ES-I3 (cell line): ENCODE results near the gene A4GNT.
"Not testable (repeated sequence)": the region's sequence is repeated elsewhere in the genome, so short reads cannot be mapped to it uniquely, and the experiment has no call there.

Experiments
- H3K36me3 ChIP-seq: 2 replicates; pipeline ENCODE4 v1.6.1; 2013; ENCODE audit warnings: mild to moderate bottlenecking, low read length, control low read depth, moderate library complexity; ENCODE audit not compliant: insufficient read depth
- H3K4me1 ChIP-seq: 2 replicates; pipeline ENCODE4 v1.6.1; 2013; ENCODE audit warnings: mild to moderate bottlenecking, control low read depth, low read length; ENCODE audit not compliant: insufficient read depth
- H3K9ac ChIP-seq: 2 replicates; pipeline ENCODE4 v1.6.1; 2013; ENCODE audit warnings: low read depth, mild to moderate bottlenecking, low read length, moderate library complexity
- H3K9me3 ChIP-seq: 2 replicates; pipeline ENCODE4 v1.6.1; 2013; ENCODE audit warnings: mild to moderate bottlenecking, low read length, moderate library complexity; ENCODE audit not compliant: control insufficient read depth, insufficient read depth

The A4GNT gene

GRCh38 chr3:138101351-138101940, 30.7 kb downstream of the A4GNT start:
- not testable (repeated sequence) for H3K36me3 ChIP-seq, H3K9ac ChIP-seq

GRCh38 chr3:138099417-138099816, 32.8 kb downstream of the A4GNT start:
- no peaks in the 10 kb centered on the region for H3K4me1 ChIP-seq
- no peaks in the 10 kb centered on the region for H3K36me3 ChIP-seq
- no peak overlapping the region for H3K9ac ChIP-seq
- H3K9me3 ChIP-seq: no peaks in the 10 kb centered on the region

More at GRCh38 chr3:138101351-138101940, 30.7 kb downstream of the A4GNT start:
- not testable (repeated sequence) for H3K4me1 ChIP-seq, H3K9me3 ChIP-seq

- Histone ChIP-seq H3K4me1 (0 out of 2 replicates have a peak, but pooled peaks cover 6% of the 10 kb centered on the region), H3K36me3 (no peaks in the 10 kb centered on the region), H3K9ac (no peak overlapping the region), H3K9me3 (no peaks in the 10 kb centered on the region)
These were observed 34.7 kb downstream of the A4GNT start for GRCh38 chr3:138097192-138098172.

GRCh38 chr3:138093721-138094120, 38.5 kb downstream of the A4GNT start:
- Histone ChIP-seq H3K9me3 (no peaks in the 10 kb centered on the region), H3K9ac (no peak overlapping the region), H3K36me3 (no peaks in the 10 kb centered on the region), H3K4me1 (0 out of 2 replicates have a peak, but pooled peaks cover 6% of the 10 kb centered on the region)

GRCh38 chr3:138092023-138092422, 40.2 kb downstream of the A4GNT start:
- no peak overlapping the region for H3K9ac ChIP-seq
- H3K36me3 ChIP-seq: 0 out of 2 replicates have a peak, but pooled peaks cover 3% of the 10 kb centered on the region
- H3K9me3 ChIP-seq: no peaks in the 10 kb centered on the region
- H3K4me1 ChIP-seq: 0 out of 2 replicates have a peak, but pooled peaks cover 6% of the 10 kb centered on the region

- Histone ChIP-seq H3K9ac (no peak overlapping the region), H3K4me1 (0 out of 2 replicates have a peak, but pooled peaks cover 6% of the 10 kb centered on the region), H3K36me3 (0 out of 2 replicates have a peak, but pooled peaks cover 3% of the 10 kb centered on the region), H3K9me3 (no peaks in the 10 kb centered on the region)
These were observed 43.1 kb downstream of the A4GNT start for GRCh38 chr3:138089091-138089490.

GRCh38 chr3:138085745-138086144, 46.4 kb downstream of the A4GNT start:
- H3K9me3 ChIP-seq, H3K36me3 ChIP-seq, H3K9ac ChIP-seq: not testable (repeated sequence)
- H3K4me1 ChIP-seq: peaks cover 13% of the 10 kb centered on the region; the same call in 1 of the 2 replicates

- 0 out of 2 replicates have a peak, but pooled peaks cover 3% of the 10 kb centered on the region for H3K36me3 ChIP-seq
- H3K9me3 ChIP-seq: no peaks in the 10 kb centered on the region
- H3K4me1 ChIP-seq: peaks cover 13% of the 10 kb centered on the region; the same call in 1 of the 2 replicates
- no peak overlapping the region for H3K9ac ChIP-seq
These were observed 48.0 kb downstream of the A4GNT start for GRCh38 chr3:138084196-138084595.

- no peak overlapping the region for H3K9ac ChIP-seq
- H3K36me3 ChIP-seq: no peaks in the 10 kb centered on the region
- peaks cover 13% of the 10 kb centered on the region; the same call in 1 of the 2 replicates for H3K4me1 ChIP-seq
- H3K9me3 ChIP-seq: no peaks in the 10 kb centered on the region
These were observed 49.2 kb downstream of the A4GNT start for GRCh38 chr3:138082992-138083386.

GRCh38 chr3:138082085-138082991, 49.9 kb downstream of the A4GNT start:
- no peaks in the 10 kb centered on the region for H3K36me3 ChIP-seq
- H3K9ac ChIP-seq: no peak overlapping the region
- peaks cover 13% of the 10 kb centered on the region; the same call in 1 of the 2 replicates for H3K4me1 ChIP-seq
- no peaks in the 10 kb centered on the region for H3K9me3 ChIP-seq

GRCh38 chr3:138081371-138082084, 50.7 kb downstream of the A4GNT start:
- Histone ChIP-seq H3K9me3 (no peaks in the 10 kb centered on the region), H3K4me1 (peaks cover 13% of the 10 kb centered on the region; the same call in 1 of the 2 replicates), H3K36me3 (no peaks in the 10 kb centered on the region), H3K9ac (no peak overlapping the region)

GRCh38 chr3:138079901-138080300, 52.3 kb downstream of the A4GNT start:
- Histone ChIP-seq H3K9me3 (no peaks in the 10 kb centered on the region), H3K36me3 (no peaks in the 10 kb centered on the region), H3K9ac (no peak overlapping the region), H3K4me1 (peaks cover 13% of the 10 kb centered on the region; the same call in 1 of the 2 replicates)

- no peak overlapping the region for H3K9ac ChIP-seq
- no peaks in the 10 kb centered on the region for H3K36me3 ChIP-seq
- peaks cover 13% of the 10 kb centered on the region; the same call in 1 of the 2 replicates for H3K4me1 ChIP-seq
- no peaks in the 10 kb centered on the region for H3K9me3 ChIP-seq
These were observed 53.3 kb downstream of the A4GNT start for GRCh38 chr3:138078901-138079344.
